HG02763 (cell line): ENCODE results near the gene ZBBX.
"Not testable (repeated sequence)": the region's sequence is repeated elsewhere in the genome, so short reads cannot be mapped to it uniquely, and the experiment has no call there.

Experiments used
- ATAC-seq: cut with Tn5 transposase; IDR thresholded peaks from one replicate; pipeline ENCODE4 v1.9.1; 2021; ENCODE audit warnings: mild to moderate bottlenecking, moderate library complexity; ENCODE audit not compliant: unreplicated experiment

The ZBBX gene, protein sequence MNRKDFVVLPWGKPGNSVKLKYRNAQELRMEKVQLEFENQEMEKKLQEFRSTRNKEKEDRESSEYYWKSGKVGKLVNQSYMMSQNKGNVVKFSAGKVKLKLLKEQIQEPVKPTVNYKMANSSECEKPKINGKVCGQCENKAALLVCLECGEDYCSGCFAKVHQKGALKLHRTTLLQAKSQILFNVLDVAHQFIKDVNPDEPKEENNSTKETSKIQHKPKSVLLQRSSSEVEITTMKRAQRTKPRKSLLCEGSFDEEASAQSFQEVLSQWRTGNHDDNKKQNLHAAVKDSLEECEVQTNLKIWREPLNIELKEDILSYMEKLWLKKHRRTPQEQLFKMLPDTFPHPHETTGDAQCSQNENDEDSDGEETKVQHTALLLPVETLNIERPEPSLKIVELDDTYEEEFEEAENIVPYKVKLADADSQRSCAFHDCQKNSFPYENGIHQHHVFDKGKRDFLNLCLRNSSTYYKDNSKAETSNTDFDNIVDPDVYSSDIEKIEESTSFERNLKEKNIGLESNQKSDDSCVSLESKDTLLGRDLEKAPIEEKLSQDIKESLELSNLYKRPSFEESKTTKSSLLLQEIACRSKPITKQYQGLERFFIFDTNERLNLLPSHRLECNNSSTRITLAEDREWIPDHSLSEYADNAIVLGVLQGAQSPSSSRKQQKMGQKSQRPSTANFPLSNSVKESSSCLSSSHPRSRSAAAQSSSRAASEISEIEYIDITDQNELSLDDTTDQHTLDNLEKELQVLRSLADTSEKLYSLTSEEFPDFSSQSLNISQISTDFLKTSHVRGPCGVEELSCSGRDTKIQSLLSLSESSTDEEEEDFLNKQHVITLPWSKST

DNA sequence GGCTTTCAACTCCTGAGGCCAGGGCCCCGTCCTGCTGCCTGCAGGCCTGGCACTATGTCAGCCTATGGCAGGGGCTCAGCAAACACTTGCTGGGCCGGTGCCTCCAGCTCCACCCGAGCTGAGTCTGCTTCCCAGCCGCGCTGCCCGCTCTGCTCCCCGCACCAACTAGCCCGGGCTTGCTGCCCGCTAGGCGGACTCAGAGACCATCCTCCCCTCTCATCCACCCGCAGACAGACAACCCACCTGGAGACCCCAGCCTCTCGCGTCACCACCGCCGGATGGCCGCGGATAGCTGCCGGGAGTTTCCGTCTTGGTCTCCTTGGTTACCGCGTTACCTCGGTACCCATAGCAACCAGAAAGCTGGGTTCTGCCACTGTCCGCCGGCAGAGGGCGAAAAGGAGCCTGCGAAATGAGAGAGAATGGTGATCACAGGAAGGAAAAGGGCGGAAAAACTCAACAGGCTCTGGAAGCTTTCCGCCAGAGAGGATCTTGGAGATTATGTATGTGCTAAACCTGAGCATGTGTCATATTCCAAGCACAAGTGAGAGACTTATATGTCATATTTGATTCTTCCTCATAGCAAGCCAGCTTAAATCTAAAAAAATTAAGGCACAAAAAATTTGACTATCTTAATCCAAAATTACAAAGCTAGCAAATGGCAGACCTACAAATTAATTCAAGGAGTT, at the start of gene ZBBX:
TSS of gene ZBBX (minus strand) at position 294 of the 686 bp plus-strand sequence. CDS start 7,396 bp downstream, outside the sequence.
- peak; percentile 100 for ATAC-seq

DNA sequence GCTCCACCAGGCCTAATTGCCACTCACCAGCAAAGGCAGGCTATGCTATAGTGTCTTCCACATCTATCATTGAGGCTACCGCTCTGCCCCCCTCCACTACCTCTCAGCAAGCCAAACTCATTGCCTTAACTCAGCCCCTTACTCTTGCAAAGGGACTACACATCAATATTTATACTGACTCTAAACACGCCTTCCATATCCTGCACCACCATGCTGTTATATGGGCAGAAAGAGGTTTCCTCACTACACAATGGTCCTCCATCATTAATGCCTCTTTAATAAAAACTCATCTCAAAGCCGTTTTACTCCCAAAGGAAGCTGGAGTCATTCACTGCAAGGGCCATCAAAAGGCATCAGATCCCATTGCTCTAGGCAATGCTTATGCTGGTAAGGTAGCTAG, 46.9 kb upstream of the ZBBX start:
- not testable (repeated sequence) for ATAC-seq

DNA sequence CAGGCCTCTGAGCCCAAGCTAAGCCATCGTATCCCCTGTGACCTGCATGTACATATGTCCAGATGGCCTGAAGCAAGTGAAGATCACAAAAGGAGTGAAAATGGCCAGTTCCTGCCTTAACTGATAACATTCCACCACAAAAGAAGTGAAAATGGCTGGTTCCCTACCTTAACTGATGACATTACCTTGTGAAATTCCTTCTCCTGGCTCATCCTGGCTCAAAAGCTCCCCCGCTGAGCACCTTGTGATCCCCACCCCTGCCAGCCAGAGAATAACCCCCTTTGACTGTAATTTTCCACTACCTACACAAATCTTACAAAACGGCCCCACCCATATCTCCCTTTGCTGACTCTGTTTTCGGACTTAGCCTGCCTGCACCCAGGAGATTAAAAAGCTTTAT, 42.3 kb upstream of the ZBBX start:
- not testable (repeated sequence) for ATAC-seq

DNA sequence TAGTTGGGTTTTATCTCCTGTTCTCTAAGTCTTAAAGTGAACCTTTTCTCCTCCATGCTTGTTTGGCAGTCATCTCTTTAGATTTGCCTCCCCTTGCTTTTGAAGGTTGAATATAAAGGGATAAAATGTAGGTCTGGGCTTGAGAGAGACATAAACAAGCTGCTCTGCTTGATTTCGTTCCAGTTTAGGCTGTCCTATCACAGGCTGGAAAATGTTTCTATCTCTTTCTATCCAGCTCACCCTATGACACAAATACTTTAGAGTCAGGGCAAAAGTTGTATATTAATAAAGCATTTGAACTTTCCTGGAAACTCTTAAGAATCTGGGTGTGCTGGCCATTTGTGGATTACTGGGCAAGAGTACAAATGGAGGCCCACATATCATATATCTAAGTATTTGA, 29.5 kb upstream of the ZBBX start:
- no peak for ATAC-seq

DNA sequence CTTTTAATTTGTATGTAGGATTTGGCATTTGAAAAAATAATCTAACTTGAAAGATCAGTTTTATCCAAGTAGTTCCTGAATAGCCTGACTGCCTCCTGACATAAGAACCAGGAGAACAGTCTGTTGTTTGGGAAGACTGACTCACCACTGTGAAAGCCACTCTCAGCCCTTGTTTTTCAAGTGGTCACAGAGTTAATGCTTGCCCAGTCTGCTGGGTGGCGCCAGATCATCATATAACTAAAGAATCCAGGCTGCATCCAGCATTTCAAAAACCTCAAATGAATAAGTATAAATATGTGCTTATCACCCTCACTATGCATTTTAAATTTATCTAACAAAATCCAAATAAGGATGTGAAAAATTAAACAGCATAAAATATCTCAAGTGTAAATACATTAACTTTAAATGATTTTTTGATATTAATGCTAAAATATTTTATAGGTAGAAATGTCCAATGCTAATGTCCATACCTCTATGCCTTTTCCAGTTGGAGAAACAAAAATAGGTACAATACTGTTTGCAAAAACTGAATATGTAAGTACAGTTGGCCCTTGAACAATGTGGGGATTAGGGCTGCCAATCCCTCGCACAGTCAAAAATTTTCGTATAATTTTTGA, 26.9 kb upstream of the ZBBX start:
- ATAC-seq, result no peak

DNA sequence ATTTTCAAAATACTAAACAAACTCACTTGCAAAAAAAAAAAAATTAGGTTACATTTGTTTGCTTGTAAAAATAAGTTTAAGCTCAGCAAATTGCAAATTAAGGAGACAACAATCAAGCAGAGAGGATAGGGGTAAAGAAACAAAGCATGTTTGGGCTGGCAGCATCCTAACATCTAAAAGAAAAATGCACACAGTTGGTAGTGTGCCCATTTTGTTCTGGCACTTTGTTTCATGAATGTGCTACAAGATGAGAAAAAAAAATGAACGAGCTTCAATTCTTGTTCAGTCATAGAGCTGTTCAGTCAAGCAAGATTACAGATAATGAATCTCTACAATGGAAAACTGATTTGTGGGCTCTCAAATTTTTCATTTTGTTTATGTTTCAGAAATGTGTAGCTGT, 17.7 kb upstream of the ZBBX start:
- ATAC-seq, result no peak

DNA sequence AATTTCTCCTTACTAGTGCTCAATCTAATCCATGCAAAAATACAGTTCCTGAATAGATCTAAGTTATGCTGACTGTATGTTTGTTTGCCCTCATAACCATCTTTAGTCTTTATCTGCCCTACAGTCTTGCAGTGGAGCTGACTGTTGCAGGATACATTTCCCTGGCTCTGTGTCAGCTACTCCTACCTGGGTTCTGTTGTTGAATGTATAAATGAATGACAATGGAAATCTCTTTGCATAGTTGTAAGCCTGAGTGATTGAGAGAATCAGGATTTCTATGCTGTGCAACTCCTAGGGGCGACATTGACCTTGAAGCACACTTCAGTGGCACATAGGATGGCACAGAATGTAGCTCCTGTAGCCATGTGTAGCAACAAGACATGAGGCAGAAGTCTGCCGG, 16.0 kb upstream of the ZBBX start:
- no peak for ATAC-seq

DNA sequence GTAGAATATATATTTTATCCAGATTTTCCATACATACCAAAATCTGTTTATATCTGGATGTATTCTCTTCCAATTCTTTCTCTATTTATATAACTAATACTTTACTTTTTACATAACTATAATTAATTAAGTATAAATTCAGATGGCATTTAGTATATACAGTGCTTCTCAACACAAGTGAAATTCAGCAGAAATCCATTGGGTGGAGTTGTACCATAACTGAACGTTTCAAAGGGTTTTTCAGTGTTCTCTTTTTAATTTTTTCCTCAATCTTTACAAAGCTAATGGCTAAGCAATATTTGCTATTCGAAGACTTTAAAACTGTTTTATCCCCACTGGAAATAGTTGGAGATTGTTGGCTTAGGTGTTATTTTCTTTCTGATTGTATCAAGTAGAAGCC, 13.9 kb upstream of the ZBBX start:
- ATAC-seq, result no peak

DNA sequence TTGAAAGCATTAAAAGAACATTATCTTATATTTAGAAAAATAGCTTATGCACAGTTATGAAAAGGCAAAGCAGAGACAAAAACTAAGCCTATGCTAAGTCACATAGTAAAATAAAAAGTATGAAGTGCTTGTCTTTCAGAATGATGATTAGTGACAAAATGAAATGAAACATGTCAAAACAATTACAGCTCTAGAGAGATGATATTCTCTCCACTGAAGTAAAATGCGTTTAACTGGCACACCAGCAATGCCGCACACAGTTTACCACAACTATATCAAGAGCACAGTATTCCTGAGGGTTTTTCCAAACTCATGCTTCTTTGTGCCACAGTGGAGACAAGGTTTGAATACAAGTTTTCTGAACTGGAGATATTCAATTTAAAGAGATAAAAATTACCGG, 2.1 kb upstream of the ZBBX start:
- ATAC-seq, result no peak

DNA sequence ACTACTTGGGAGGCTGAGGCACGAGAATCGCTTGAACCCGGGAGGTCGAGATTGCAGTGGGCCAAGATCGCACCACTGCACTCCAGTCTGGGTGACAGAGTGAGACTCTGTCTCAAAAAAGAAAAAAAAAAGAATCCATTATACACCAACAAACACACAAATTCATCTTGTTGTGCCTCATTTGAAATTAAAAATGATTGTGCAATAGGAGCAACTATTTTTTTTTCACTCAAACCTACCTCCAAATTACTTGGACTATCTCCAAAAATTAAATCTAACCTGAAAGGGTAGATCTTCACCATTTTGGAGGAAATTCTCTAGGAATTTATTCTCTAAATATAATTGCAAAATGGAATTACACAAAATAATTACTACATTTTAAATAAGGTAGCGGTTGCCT, 4.6 kb downstream of the ZBBX start:
- ATAC-seq, result no peak

DNA sequence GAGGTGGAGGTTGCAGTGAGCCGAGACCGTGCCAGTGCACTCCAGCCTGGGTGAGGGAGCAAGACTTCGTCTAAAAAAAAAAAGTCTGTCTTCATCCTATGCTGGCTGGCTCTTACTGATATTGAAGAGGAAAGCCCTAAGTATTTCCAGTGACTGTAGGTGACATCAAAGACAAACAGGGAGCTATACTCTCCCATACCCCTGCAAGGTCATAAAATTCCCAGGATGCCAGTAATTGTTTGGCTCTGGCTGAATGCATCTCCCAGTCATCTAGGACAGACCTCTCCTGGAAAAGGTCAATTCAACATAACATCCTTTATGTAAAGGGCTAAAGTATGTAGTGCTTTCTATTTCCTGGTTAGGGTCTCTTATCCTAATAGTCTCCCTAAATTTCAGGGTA, 8.0 kb downstream of the ZBBX start:
- no peak for ATAC-seq

DNA sequence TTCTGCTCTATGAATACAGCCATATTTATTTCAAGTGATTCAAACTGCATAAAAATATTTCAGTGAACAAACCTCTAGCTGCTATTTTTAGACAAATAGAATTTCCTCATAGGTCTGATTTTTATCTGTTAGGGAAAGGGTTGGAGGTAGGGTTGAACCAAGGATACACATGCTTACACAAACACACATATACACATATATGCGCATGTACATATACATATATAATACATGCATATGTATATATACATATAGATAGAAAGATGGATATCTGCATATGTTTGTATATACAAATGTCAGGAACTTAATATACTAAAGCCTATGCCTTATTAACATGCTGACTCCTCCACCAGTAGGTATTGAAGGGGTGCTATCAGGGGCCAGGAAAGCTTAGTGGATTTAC, 18.1 kb downstream of the ZBBX start:
- no peak for ATAC-seq

DNA sequence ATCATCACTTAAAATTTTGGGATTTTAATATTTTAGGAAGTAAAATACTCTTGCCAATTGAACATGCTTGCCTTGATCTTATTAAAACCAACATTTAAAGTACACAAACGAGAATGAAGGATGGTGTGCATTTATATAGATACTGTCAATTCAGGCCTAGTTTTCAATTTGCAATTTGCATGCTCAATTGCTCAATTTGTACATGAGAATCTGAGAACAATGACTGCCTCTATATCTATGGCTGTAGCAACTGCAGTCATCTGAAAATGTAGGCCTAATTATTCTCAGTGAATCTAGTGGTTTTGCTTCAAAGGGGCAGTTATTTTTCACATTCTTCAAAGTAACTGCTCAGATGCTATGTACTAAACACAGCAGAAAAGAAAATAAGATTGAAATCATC, 18.8 kb downstream of the ZBBX start:
- ATAC-seq, result no peak

DNA sequence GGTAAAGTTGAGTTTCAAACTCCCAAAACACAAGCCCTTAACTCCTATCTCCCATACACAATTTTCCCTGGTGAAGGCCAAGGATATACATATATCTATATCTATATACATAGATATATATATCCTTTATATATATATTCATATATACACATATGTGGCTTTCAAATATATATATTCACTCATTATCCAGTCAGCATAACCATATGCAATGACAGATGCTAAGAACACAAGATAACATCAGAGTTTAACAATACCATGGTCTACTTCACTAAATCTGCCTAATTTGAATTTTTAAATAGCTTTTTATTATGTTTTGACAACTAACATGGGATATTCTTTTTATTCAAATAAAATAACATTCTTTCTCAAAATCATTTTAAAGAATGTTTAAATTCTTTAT, 24.7 kb downstream of the ZBBX start:
- ATAC-seq, result no peak

DNA sequence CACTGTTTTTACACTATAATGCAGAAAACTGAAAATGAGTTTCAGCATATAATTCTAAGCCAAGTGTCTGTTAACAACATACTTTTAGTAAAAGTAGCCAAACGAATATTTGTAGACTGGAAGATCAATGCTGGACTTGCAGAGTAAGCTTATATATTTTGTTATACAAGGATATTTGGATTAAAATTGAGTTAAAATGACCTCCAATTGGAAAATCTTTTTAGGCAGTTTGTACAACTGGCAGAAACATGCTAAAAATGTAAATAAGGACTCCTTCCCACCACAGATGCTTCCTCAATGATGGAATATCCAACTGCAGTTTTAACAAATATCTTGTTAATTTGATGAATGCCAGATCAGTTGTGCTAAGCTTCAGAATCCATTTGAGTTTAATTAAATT, 25.3 kb downstream of the ZBBX start:
- no peak for ATAC-seq

DNA sequence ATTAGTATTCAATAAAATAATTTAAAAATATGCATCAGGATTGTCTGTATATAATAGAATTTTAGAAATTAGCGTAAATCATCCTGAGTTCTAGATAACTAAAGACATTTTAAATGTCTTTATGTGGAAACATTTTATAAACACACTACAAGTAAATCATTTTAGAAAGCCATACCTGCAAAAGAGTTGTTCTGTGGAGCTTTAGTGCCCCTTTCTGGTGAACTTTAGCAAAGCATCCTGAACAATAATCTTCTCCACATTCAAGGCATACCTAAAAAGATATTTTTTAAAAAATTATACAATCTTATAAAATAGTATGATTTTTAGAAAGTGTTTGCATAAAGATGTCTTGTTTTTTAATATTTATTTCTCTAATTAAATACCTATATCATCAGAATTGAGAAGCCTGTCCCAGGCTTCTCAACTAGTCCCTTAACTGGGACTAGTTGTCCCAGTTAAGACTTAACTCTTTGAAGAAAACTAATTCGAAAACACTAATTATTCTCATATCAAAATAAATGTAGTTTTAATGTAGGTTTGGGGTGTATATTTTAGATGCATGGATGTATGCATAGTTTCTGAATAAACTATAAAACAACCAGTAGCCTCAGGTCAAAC, 29.7 kb downstream of the ZBBX start:
- no peak for ATAC-seq

DNA sequence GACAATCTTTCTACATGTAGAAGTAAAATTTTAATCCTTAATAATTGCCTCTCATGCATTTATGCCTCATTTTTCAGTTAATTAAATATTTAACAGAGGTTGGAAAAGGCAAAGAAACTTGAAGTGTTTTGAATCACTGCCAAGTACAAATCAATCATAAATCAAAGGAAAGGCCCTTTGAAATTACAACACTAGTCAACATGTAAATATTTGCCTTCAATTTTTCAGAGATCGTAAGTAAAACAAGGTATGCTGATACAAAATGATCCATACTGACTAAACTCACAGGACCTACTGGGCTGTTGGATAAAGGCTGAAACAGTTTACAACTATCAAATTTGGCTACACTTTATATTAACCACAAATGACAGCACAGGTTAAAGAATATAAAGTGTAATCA, 33.9 kb downstream of the ZBBX start:
- no peak for ATAC-seq

DNA sequence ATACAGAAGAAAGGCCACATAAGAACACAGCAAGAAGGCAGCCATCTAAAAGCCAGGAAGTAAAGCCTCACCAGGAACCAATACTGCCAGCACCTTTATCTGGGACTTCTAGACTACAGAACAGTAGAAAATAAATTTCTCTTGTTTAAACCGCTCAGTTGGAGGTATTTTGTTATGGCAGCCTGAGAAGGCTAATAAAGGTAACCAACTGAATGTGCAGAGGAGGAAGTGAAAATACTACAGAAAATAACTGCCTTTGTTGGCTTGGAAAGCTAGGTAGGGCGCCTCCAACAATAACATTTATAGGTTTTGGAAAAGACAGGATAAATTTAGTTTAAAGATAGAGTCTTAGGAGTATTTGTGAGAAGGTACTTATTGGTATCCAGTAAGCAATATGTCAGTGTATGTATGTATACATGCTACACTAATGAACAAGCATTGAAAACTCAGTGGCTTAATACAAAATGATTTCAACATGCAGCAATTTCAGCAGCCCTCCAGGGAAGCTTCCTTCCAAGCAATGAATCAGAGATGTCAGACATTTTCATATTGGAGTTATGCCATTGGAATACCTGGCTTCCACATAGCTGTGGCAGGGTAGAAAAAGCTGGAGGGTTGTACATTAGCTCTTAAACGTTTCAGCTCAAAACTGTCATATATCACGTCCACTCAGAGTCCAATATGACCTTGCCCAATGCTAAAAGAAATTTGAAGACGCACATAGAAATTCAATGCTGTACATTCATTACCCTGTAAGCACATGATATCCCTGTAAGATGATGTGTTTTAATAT, 48.9 kb downstream of the ZBBX start:
- ATAC-seq, result no peak

DNA sequence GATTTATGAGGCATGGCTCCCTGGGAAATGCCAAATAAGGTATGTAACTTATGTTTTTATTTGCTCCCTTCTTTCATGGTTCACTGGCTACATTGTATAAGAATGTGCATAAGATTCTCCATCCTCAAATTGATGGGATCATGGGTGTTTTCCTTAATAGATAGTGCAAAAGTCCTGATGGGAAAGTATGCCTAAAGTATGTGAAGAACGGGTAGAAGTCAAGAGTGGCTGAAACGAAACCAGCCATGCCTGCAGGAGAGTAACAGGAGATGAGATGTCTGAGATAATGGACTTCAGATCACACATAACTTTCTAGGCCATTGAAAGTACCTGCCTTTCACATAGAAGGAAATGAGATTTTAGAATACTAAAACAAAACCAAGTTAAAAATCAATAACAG, 56.5 kb downstream of the ZBBX start:
- no peak for ATAC-seq
